ENCODE measurements around the gene CYB561D2.

Gene CYB561D2

GRCh38 chr3:50393061-50393460 lies 42.4 kb downstream of the CYB561D2 start:
- DNase-seq: no peak

GRCh38 chr3:50395070-50395860 lies 44.6 kb downstream of the CYB561D2 start:
- no peak for DNase-seq

GRCh38 chr3:50396502-50396901 lies 45.8 kb downstream of the CYB561D2 start:
- no peak for DNase-seq

GRCh38 chr3:50401978-50402595 lies 51.4 kb downstream of the CYB561D2 start:
- no peak for DNase-seq

Data from NCI-H2107 (cell line).